K562 (cell line): ENCODE results near the gene ARMC7. TPM values are rescaled to one million over a fixed set of nuclear protein-coding genes. Genes with fewer than 3 reads are reported as not detected.

Source experiments
- HLTF ChIP-seq: fragments of 450-650 bp; IDR thresholded peaks from 2 replicates; pipeline ENCODE4 v1.6.1; 2016
- MAFK ChIP-seq: IDR thresholded peaks from 2 replicates; pipeline ENCODE4 v1.6.1; 2011; ENCODE audit warnings: low read length, improper control_type of control experiment
- NCOR1 ChIP-seq: fragments of 450-650 bp; IDR thresholded peaks from 2 replicates; pipeline ENCODE4 v1.6.1; 2016; ENCODE audit warnings: mild to moderate bottlenecking, moderate library complexity
- RBM34 ChIP-seq: fragments of 200-400 bp; formaldehyde crosslinking; IDR thresholded peaks from 2 replicates; pipeline ENCODE4 v1.6.1; 2018; ENCODE audit warnings: low read length, borderline replicate concordance; ENCODE audit not compliant: insufficient read depth
- RHOXF2B ChIP-seq: fragments of 250-450 bp; sonication (Bioruptor Pico); conservative IDR thresholded peaks from 2 replicates; pipeline ENCODE4 v1.5.1; 2021
- SAFB2 ChIP-seq: fragments of 200-400 bp; formaldehyde crosslinking; IDR thresholded peaks from 2 replicates; pipeline ENCODE4 v1.6.1; 2018; ENCODE audit warnings: borderline replicate concordance, low read length, low read depth, moderate library complexity; ENCODE audit not compliant: severe bottlenecking
- ZNF507 ChIP-seq: conservative IDR thresholded peaks from 2 replicates; pipeline ENCODE4 v1.6.1; 2017; ENCODE audit warnings: missing genetic modification characterization, missing compliant biosample characterization
- ZNF780A ChIP-seq: fragments of 250-450 bp; sonication (Bioruptor Pico); IDR thresholded peaks from 2 replicates; pipeline ENCODE4 v1.5.0; 2021; ENCODE audit warnings: mild to moderate bottlenecking
- polyA plus RNA-seq, 8 experiments: library from polyadenylated mRNA; depleted of rRNA in 4 of 8; stranded (reverse) in 5 of 8; unstranded in 3 of 8; fragments of >200 nt; fragmentation: Nextera tagmentation in 2 of 8; fragmentation: Illumina TruSeq in 1 of 8; extraction: Ambion mirVana in 2 of 8; extraction: Trizol in 1 of 8; gene quantifications; 2 replicates each; pipeline versions ENCODE4 v1.2.1 to v1.2.3, GENCODE V29; 2011 to 2014; ENCODE audit warnings: inconsistent platforms in 1 of 8, missing spikeins in 1 of 8
- total RNA-seq, 7 experiments: library from RNA; depleted of rRNA in 6 of 7; stranded (reverse); fragments of >200 nt in 6 of 7; fragmentation: Illumina TruSeq in 2 of 7; extraction: Trizol in 2 of 7; gene quantifications; 2 replicates each; pipeline versions ENCODE4 v1.2.1 to v1.2.3, GENCODE V29; 2011 to 2021; ENCODE audit warnings: low replicate concordance in 1 of 7
- TF ChIP-seq, protein P1 (sequence below), 2 experiments: fragments of 250-450 bp in 1 of 2; fragments of 450-650 bp in 1 of 2; sonication (Bioruptor Pico) in 1 of 2; IDR thresholded peaks; 2 replicates each; pipeline versions ENCODE4 v1.6.1 to v1.8.0; 2016 to 2021; ENCODE audit warnings: mild to moderate bottlenecking in 2 of 2, moderate library complexity in 2 of 2, missing compliant biosample characterization in 1 of 2, missing genetic modification characterization in 1 of 2
- TF ChIP-seq, protein P2 (sequence below), 2 experiments: fragments of 450-650 bp; formaldehyde crosslinking in 1 of 2; IDR thresholded peaks; 2 replicates each; pipeline versions ENCODE4 v1.4.0 to v1.6.1; 2014 to 2020; ENCODE audit warnings: mild to moderate bottlenecking in 2 of 2, borderline replicate concordance in 1 of 2, low read depth in 1 of 2

Gene ARMC7
- total and polyA plus RNA-seq, 9 of the 15 experiments (the other 6 are each of a cell fraction or from before 2014, with no cell fraction given), result 1.4 to 15.2 (median 5.9) TPM

DNA sequence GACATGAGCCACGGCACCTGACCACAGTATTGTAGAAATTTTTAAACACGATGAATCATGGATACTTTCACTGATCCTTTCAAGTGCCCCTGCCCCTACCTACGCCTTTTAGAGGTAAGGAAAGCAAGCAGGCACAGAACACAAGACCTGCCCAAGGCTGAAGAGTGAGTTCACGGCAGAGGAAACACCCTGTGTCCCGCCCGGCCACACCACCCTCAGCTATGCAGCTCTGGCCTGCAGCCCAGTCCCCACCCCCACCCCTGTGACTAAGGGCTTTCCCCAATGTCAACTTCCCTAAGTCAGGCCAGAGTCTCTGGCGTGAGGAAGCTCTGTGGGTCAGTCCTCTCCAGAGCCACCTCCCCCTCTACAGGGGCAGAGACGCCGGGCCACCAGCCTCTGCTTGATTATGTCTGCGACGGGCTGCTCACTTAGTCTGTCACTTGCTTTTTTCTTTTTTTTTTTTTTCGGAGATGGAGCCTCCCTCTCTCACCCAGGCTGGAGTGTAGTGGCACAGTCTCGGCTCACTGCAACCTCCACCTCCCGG lies 13.6 kb upstream of the ARMC7 start (continued):
- no peak; the same call in 1 of the 2 replicates for TF ChIP-seq HLTF
- TF ChIP-seq, protein P1, sequence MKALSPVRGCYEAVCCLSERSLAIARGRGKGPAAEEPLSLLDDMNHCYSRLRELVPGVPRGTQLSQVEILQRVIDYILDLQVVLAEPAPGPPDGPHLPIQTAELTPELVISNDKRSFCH (CRISPR knock-in tag; IDR thresholded peaks at IDR 0.05), result no peak
- TF ChIP-seq, protein P1 (tag; IDR thresholded peaks at IDR 0.05), result no peak; the same call in 1 of the 2 replicates
- TF ChIP-seq SAFB2, result no peak
- TF ChIP-seq ZNF780A (CRISPR knock-in tag), result no peak
- TF ChIP-seq ZNF507, result no peak
- TF ChIP-seq RHOXF2B (CRISPR knock-in tag), result no peak
- peak; percentile 78 for TF ChIP-seq NCOR1
- TF ChIP-seq, protein P2, sequence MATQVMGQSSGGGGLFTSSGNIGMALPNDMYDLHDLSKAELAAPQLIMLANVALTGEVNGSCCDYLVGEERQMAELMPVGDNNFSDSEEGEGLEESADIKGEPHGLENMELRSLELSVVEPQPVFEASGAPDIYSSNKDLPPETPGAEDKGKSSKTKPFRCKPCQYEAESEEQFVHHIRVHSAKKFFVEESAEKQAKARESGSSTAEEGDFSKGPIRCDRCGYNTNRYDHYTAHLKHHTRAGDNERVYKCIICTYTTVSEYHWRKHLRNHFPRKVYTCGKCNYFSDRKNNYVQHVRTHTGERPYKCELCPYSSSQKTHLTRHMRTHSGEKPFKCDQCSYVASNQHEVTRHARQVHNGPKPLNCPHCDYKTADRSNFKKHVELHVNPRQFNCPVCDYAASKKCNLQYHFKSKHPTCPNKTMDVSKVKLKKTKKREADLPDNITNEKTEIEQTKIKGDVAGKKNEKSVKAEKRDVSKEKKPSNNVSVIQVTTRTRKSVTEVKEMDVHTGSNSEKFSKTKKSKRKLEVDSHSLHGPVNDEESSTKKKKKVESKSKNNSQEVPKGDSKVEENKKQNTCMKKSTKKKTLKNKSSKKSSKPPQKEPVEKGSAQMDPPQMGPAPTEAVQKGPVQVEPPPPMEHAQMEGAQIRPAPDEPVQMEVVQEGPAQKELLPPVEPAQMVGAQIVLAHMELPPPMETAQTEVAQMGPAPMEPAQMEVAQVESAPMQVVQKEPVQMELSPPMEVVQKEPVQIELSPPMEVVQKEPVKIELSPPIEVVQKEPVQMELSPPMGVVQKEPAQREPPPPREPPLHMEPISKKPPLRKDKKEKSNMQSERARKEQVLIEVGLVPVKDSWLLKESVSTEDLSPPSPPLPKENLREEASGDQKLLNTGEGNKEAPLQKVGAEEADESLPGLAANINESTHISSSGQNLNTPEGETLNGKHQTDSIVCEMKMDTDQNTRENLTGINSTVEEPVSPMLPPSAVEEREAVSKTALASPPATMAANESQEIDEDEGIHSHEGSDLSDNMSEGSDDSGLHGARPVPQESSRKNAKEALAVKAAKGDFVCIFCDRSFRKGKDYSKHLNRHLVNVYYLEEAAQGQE (IDR thresholded peaks at IDR 0.05; ENCODE audit: borderline replicate concordance), result no peak; the same call in 1 of the 2 replicates
- TF ChIP-seq, protein P2 (CRISPR knock-in tag; IDR thresholded peaks at IDR 0.05; ENCODE audit: low read depth), result no peak
- peak; percentile 80 for TF ChIP-seq MAFK
- no peak for TF ChIP-seq RBM34
